Activated naive CD8-positive, alpha-beta T cell treated with anti-CD3 and anti-CD28 coated beads, Interleukin-2, amount 50 U/mL, for 16 hours (primary cell): ENCODE results near the gene SFMBT2.

Experiments used
- DNase-seq: peaks from one replicate; pipeline ENCODE4 v3.0.0-alpha.2; 2020; ENCODE audit warnings: low read depth, low spot score

SFMBT2 gene

DNA sequence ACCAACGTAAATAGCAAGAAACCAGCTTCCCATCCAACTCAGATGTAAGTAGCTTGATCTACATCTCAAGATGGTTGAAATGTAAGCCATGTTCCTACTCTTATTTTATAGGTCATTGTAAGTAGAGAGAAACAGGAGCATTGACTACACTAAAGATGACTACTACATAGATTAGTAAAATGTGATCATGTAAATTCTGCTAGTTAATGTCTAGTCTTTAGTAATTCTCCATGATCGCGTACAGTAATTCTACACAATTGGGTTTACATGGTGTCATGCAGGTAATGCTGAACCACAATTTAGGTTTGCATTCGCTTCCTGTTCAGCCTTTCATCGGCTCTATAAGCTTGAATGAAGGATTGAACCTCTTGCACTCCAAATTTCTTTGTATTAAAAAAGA lies 14.9 kb upstream of the SFMBT2 start:
- DNase-seq, result no peak

DNA sequence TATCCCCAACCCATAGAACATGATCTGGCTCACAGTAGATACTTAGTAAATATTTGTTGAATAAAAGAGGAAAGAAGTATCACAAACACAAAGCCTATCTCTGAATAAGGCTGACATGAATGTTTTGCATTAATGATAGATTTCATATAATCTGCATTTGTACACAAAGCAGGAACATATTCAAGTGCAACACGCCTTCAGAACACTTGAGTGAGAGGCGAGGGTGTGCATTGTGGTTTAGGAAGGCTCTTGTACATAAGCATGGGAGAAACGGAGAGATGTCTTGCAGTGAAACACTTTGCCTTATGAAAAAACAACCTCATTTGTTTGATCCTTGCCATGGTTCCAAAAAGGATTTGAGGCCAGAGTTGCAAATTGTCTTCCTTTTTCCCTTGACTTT lies 14.1 kb upstream of the SFMBT2 start:
- no peak for DNase-seq

DNA sequence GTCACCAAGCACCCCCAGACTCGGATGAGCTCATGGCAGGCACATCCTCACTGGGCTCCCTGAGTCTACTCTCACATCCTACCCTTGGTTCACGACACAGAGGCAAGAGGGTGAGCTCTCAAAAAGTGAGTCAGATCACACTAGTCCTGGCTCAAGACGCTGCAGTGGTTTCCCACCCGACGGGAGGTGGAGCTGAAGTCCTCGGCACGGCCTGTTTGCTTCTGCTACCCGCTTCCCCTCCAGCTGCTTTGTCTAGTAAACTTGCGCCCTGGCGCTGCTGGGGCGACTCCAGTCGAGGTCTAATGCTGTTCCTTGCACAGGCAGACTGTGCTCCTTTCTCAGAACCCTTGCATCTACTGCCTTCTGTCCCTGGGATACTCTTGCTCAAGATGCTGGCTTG lies 13.5 kb upstream of the SFMBT2 start:
- DNase-seq, result no peak

DNA sequence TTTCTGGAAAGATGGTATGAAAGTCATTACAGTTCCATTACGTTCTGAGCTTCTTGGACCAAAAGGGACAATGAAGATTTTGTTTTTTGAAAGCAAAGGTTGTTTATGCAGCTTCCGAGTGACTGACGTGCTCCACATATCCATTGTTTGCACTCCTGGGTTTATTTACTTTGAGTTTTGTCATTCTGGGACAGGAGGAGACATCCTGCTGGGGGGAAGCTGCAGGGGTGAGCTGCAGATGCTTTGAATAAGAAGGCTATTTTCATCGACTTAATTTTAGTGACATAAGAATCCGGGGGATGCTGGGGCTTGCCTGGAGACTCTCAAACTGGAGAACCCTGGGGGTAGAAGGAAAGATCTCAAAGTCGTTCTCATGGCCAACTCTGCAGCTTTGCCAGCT lies 12.7 kb upstream of the SFMBT2 start:
- no peak for DNase-seq

DNA sequence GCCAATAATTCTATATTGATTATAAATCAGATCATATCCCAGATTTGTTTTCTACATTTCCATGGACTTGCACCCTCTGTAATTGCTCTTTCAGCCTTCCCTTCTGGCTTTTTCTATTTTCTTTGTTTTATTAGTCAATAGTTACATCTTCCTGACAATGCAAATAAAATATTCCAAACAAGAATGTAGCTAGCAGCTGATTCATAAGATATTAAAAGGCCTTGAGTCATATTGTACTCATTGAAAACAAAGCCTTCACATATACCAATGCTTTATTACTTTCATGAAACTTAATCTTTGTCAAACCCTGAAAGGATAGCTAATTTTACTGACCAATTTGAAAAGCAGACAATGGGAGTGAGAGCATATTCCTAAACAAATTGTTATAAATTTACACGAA lies 10.7 kb upstream of the SFMBT2 start:
- no peak for DNase-seq

DNA sequence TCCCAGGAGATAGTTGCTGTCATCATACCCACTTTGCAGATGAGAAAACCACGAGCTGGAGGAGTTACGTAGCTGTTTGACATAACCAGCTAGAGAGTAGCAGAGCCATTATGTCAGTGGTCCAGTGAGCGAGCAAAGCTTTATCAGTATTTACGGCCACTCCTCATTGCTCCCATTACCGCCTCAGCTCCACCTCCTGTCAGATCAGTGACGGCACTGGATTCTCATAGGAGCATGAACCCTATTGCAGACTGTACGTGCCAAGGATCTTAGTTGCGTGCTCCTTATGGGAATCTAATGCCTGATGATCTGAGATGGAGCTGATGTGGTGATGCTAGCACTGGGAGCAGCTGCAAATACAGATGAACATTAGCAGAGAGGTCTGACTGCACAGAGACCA lies 9.2 kb upstream of the SFMBT2 start:
- DNase-seq, result no peak

DNA sequence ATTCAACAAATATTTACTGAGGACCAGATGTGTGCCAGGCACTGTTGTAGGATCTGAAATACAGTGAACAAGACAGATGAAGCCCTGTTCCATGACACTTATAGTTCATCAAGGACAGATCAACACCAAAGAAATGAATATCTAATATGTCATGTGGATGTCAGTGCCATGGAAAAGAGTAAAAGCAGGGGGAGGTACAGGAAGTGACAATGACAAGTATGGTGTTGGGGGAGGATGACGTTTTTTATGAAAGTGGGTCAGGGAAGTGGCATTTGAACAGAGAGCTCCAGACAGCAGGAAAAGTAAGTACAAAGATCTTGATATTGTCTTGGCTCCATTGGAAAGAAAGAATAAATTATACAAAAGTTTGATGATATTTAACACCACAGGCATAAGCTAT lies 7.0 kb upstream of the SFMBT2 start:
- no peak for DNase-seq

DNA sequence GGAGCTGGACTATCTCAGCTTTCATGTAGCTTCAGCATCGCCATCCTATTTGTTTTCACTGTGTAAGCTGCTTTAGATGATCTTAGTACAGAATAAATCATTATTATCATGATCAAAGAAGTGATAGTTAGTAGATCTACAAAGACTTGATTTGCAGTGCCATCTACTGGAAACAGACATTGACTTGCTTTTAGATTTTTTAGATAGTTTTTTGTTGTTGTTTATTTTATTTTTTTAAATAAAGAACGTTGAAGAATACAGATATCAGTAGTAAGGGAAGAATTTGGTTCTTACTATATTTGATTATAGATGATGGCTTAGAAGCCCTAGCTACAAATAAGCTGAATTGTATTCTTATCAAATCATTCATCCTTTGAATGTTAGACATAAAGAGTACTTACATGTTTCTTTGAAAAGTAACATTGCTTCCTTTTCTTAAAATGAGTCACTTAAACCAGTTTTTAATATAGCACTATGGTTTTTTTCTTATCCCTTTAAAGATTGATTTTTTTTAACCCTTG lies 6.3 kb upstream of the SFMBT2 start:
- no peak for DNase-seq

DNA sequence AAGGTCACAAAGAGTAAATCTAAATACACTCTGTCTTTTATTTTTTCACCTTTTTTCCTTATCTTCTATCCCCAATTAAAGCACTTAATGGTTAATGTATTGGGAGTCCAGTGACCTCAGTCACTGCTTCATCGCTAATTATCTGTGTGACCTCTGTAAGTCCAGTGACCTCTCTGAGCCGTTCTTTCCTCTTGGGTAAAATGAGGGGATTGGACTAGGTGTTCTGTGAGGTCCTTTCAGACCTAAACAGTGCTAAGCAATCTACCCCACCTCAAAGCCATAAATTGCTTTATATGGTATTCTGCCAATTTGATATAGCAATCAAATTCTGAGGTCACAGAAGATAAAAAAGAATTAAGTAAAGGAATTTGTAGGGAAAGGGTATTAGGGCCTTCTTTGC lies 3.9 kb upstream of the SFMBT2 start:
- no peak for DNase-seq

DNA sequence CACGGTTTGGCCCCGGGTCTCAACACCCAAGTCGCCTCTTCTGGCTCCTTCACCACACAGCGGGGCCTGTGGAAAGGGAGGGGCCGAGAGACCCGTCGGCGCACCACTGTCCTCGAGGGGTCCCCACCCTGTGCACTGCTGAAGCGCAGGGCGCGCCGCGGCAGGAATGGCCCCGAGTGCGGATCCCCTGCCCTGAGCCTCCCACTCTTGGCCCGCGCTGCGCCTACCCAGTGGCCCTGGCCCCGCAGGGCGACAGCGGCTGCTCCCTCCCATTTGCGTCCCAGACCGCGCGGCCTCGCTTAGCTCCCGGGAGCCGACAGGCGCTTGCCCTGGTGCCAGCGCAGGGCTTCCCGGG lies 2.1 kb upstream of the SFMBT2 start:
- no peak for DNase-seq

DNA sequence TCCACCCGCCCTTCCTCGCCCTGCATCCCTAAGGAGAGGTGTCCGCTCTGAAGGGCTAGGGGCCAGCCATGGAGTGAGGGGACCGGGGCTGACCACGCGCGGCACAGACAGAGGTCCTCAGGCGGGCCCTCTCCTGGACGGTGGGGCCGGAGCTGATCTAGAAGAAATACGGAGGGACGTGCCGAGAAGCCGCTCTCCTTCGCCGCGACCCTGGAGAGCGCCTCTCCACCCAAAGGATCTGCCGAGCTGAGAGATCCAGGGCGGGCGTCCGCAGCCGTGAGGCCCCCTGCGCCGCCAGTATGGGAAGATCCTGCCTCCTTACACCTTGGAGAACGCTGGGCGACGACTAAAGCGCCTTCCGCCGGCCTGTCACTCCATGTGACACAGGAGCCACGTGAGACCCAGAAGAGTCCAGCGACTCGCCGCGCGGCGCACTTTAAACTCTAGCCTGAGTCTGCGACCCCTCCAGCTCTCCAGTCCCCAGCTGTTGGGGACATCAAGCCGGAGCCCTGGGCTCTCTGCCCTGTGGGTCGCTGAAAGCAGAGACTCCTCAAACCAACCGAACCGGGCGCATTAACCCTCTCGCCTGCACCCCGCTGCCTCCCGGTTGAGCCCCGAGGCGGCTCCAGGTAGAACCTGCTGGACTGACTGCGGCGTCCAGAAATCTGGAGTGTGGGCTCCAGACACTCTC lies 1.5 kb upstream of the SFMBT2 start:
- DNase-seq, result no peak

DNA sequence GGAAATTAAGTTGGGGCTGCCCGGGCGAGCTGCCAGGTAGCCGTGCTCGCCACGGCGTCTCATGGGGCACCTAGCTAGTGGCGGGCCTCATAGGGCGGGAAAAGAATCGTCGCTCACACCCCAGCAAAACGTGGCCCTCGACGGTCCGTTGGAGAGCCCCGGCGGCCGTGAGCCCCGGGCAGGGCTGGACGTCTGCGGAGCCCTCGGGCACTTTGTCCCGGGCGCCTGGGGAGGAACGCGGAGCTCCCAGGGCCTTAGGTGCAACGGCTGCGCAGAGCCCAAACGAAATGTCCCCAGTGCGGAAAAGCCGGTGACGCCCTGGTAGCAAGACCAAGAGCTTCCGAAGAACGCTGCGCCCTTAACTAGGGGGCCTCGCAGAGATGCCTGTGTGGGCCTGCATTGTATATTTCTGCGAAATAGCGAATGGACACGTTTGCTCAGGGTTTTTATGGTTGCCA lies 866 bp upstream of the SFMBT2 start:
- DNase-seq, result no peak

DNA sequence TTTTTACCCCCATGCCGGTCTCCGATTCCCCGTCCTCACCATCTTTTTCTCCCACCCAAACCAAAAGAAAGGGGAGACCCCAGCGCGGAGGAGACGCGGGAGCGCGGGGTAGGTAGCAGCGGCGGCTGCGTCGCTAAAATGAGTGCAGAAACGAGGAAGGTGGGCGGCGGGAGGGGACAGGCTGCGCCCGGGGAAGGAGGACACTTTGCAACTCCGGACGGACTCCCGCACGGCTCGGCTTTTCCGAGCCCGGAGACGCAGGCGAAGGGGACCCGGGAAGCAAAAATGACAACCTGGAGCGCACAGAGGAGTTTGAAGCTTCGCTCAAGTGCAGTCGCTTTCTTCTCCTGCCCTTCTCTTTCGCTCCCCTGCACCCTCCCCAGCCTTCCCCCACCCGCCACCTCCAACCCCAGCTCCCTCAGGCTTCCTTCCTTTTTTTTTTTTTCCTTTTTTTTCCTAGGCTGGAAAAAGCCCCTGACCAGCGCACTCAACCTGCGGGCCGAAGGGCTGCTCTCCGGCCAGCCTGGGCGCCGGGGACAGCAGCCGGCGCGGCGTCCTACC lies 453 bp downstream of the SFMBT2 start:
- no peak for DNase-seq

DNA sequence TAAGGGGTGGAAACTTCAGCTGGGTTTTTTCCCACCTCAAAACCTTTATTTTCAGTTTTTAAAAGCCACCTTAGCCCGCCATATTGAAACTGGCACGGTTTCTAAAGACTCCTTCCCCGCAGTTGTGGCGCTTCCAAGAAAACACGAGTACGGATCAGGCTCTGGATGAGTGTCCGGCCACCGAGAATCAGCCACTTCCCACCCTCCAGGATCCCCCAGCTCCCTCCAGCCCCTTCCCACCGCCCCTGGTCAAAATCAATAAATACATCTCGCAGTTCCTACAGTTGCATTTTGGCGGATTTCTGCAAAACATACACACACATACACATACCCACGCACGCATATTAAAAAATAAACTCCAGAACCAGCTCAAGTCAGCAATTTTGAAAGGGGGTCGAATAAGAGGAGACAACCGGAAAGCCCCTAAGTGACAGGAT lies 1.1 kb downstream of the SFMBT2 start:
- DNase-seq, result no peak

DNA sequence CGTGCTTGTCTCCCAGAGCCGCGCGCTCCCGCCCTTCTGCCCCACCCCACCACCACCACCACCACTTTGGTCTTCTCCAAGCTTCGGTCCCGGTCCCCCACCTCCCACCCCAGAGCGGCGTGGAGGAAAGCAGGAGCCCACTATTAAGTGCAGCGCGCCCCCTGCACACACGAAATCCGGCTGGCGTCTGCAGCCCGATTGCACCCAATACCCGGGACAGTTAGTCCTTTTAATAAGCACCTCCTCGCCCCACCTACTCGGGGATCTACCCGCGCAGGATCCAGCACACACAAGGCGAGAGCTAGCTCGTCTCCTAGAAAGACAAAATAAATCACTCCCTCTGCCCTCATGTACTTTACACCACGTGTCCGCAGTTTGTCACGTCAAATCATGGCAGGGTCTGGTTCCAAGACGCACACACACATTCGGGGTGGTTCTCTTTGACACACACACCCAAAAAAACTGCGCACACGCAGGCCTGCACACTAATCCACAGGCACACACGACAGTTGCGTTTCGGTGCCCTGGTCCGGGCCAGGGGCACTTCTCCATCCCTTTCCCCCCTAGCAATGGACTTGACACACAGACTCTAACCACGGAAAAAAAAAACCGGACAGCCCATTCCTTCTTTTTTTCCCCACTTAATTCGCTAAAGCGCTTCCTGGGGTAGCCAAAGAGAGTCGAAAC lies 1.6 kb downstream of the SFMBT2 start:
- no peak for DNase-seq

DNA sequence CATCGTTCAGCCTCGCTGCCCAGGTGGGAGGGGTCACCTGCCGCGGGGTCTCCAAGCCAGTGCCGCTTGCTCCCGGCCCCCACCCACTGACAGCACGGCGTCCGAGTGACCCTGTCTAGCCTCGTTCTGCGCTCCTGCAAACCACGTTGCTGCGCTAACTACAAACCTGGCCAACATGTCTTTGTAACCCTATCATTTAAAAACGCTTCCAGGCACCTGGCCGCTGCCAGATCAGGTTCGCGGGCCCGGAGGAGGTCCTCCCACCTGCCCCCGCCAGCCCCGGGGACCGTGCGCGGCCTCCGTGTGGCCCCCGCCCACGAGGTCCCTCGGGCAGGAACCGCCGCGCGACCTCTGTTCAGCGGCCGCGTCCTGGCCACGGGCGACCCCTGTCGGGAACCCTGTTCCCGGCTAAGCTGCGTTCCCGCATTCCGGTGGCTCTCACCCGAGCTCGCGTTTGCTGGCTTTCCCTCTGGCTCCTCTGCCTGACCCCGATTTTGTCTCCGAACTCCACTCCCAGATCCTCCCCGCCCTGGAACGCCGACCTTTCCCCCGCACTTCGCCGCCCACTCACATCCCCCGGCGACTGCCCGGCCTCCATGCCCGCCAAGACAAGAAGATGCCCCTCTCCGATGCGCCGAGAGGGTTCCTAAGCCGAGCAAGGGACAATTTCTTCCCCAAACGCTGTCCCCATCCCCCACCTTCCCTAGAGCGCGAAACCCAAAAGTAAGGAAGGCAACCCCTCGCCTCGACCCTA lies 2.4 kb downstream of the SFMBT2 start:
- no peak for DNase-seq

DNA sequence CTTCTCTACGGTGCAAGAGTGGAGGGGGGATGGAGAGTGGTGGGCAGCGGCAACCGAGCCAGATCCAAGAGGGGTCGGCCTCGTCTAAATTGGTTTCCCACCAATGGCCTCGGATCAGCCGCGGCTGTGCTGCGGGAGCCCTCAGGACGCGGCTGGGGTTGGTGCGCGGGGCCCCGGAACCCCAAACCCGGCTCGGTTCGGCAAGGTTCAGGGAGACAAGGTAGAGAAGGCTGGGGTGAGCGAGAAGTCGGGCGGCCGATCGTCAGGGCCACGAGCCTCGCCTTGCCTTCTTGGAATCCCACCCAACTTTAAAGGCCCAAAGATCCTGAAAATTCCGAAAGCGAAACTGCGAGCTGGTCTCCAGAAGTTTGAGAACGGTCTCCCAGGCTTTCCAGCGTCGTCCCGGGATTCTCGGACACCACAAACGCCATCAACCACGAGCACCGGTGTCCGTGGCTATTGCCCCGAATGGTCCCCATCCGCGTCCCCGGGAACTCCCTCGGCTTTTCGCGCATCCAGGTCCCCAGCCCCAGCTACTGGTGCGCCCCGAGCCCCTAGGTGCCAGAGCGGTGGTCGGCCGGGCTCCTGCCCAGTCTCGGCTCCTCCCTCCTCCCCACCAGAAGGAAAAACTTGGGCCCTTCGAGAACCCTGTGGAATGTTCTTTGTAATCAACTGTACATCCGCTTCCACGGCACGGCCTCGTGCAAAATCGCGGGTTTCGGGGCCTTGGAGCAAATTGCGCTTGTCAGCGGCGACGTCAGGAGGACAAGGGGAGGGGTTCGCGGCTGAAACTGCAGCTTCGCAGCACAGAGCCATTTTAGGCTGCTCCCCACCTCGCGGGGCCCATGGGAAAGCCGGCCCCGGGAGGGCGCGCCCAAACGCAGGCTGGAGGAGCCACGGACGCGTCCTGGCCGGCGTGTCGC lies 3.2 kb downstream of the SFMBT2 start:
- no peak for DNase-seq

DNA sequence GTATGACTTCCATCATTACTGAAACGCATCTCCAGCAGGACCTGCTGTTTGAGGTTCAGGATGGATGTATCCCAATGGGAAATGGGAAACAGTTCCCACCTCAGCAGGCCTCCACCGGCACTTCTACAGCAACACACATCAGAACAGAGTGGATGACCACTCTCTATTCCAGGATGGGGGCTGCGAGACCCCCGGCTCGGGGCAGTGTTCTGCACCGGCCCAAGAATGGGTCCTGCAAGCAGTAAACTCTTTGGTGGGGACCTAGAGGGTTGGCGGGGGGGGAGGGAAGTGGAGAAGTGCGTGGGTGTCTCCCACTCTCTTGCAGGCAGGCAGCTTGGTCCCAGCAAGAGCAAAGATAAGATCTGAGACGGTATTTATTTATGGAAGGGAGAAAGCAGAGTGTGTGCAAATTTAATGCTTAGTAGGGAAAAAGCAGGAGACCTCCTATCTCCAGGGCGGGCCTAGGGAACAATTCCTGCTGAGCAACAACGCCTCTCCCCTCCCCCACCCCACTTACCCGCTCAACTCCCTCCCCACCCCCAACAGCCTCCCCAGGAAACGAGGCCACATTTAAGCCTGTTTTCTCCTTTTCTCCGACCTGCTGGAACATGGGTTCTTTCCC lies 4.0 kb downstream of the SFMBT2 start:
- no peak for DNase-seq

DNA sequence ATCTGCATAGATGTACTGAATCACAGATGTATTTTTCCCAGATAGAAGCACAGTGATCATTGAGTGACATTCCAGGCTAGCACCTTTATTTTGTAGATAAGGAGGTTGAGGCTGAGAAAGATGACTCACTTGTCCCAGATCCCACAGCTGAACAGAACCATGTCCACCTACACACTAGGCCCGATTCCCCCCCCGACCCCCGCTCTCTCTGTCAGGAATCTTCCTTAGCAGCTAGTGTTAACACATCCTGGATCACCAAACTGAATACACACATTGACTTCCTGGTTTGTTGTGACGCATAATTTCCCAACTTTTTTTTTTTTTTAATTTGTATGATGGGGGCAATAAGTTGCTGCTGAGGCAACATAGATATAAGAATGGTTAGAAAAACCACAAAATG lies 5.2 kb downstream of the SFMBT2 start:
- no peak for DNase-seq

DNA sequence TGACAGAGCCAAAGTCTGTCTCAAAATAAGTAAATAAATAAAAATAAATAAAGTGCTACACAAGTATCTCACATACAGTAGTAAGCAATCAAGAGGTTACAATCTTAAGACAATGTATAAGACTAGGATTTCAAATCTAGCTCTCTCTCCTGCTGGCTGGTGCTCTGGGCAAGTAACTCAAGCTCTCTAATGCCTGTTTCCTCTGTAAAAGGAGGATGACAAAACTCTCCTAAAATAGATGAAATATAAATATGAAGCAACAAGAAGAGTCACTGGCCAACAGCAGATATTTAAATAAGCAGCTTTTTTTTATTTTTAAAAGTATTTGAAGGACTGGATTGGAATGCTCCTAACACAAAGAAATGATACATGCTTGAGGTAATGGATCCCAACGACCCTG lies 7.2 kb downstream of the SFMBT2 start:
- no peak for DNase-seq

DNA sequence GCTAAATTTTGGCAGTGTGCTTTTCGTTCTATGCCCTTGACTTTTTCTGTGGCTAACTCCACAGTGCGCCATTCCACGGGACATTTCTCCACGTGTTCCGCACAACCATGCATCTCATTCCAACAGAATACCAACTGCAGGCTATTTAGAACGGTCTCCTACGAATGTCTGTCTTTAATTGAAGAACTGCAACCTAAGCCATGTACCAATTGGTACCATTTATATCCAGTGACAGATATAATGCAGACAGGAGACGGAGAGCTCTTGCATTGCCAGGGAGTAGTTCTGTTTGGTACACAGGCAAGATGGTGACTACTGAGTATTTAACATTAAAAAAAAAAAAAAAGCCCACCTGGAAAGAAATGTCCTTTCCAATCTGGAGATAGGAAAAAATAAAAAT lies 9.1 kb downstream of the SFMBT2 start:
- DNase-seq, result no peak
